Measurements from ENCODE around the gene TRABD. TPM values are rescaled to one million over a fixed set of nuclear protein-coding genes. Genes with fewer than 3 reads are reported as not detected.

Gene TRABD
- total RNA-seq, 2 experiments from 2014 or later = 110 to 114 TPM

- ChIA-PET CTCF (interaction anchor here (1.1 kb wide), 1 partner anchor 8 kb away, joined by 3 read pairs; no protein-coding TSS in a partner anchor), POLR2A (interaction anchor here (1.2 kb wide), 1 partner anchor 10 kb away, joined by 4 read pairs; no protein-coding TSS in a partner anchor)
- H3K27ac Mint-ChIP-seq = no peak overlapping the region
- H3K4me1 Mint-ChIP-seq (ENCODE audit: low read depth) = peaks cover 14% of the 10 kb centered on the region
- no peak for ATAC-seq
- H3K9me3 Mint-ChIP-seq = no peaks in the 10 kb centered on the region
- H3K36me3 Mint-ChIP-seq (ENCODE audit: low read depth) = peaks cover 3% of the 10 kb centered on the region
- DNase-seq = no peak
- no peak for TF ChIP-seq CTCF (IDR thresholded peaks at IDR 0.05)
- no peak overlapping the region for H3K4me3 Mint-ChIP-seq
- peaks cover 1% of the 10 kb centered on the region for H3K27me3 Mint-ChIP-seq
- intact Hi-C loops (cut with micrococcal nuclease) = no loop called here
Observed at GRCh38 chr22:50183141-50183971, 2.4 kb upstream of the TRABD start.

- peaks cover 23% of the 10 kb centered on the region for H3K4me1 Mint-ChIP-seq (ENCODE audit: low read depth)
- POLR2A ChIA-PET = no interaction called here
- H3K9me3 Mint-ChIP-seq = no peaks in the 10 kb centered on the region
- peaks cover 5% of the 10 kb centered on the region for H3K36me3 Mint-ChIP-seq (ENCODE audit: low read depth)
- CTCF ChIA-PET = interaction anchor here (1.2 kb wide), 1 partner anchor 35 kb away, joined by 3 read pairs; no protein-coding TSS in a partner anchor
- H3K4me3 Mint-ChIP-seq = peak overlapping the region; percentile 65
- intact Hi-C loops (cut with micrococcal nuclease) = no loop called here
- no peak for TF ChIP-seq CTCF (IDR thresholded peaks at IDR 0.05)
- peaks cover 1% of the 10 kb centered on the region for H3K27me3 Mint-ChIP-seq
- H3K27ac Mint-ChIP-seq = no peak overlapping the region
- ATAC-seq (no peak), DNase-seq (no peak)
Observed at GRCh38 chr22:50184004-50184901, 1.5 kb upstream of the TRABD start.

DNA sequence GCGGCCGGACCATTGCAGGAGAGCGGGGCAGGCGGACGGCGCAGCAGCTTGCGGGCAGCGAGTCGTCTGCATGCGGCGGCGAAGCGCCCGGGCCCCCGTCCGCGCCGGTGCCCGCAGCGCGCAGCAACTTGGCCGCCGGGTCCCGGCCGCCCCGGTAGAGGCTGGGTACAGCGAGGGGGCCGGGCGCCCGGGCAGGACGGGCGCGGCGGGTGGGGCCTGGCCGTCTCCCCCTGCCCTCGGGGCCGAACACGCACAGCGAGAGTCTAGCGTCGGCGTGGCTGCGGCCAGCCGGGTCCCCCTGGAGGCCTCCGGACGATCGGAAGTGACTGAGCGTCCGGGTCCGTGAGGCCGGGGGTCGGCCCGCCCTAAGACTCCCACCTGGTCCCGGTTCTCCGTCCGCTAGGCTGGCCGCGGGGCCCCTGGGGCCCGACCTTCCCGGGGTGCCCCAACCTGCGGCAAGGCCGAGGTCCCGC lies 775 bp upstream of the TRABD start:
- TF ChIP-seq CTCF (IDR thresholded peaks at IDR 0.05) = no peak
- intact Hi-C loops (cut with micrococcal nuclease) = no loop called here
- no peak for ATAC-seq
- Mint-ChIP-seq H3K4me1 (ENCODE audit: low read depth) (peaks cover 27% of the 10 kb centered on the region), H3K9me3 (no peaks in the 10 kb centered on the region), H3K27ac (no peak overlapping the region), H3K4me3 (peak overlapping the region; percentile 76), H3K36me3 (ENCODE audit: low read depth) (peaks cover 5% of the 10 kb centered on the region), H3K27me3 (peaks cover 1% of the 10 kb centered on the region)
- ChIA-PET CTCF (interaction anchor here (1.2 kb wide), 1 partner anchor 36 kb away, joined by 3 read pairs; no protein-coding TSS in a partner anchor), POLR2A (no interaction called here)
- no peak for DNase-seq

GRCh38 chr22:50186181-50186714 lies 535 bp downstream of the TRABD start:
- Mint-ChIP-seq H3K27ac (peak overlapping the region; percentile 88), H3K4me3 (peak overlapping the region; percentile 91), H3K36me3 (ENCODE audit: low read depth) (peaks cover 7% of the 10 kb centered on the region), H3K9me3 (no peaks in the 10 kb centered on the region), H3K4me1 (ENCODE audit: low read depth) (peaks cover 31% of the 10 kb centered on the region), H3K27me3 (peaks cover 1% of the 10 kb centered on the region)
- intact Hi-C loops (cut with micrococcal nuclease) = no loop called here
- no peak for ATAC-seq
- no peak for TF ChIP-seq CTCF (IDR thresholded peaks at IDR 0.05)
- POLR2A ChIA-PET = interaction anchor here (1.3 to 1.9 kb wide), 3 partner anchors 11 to 16 kb away, joined by 4 read pairs; partner anchors contain the start of gene PANX2
- DNase-seq = no peak
- CTCF ChIA-PET = no interaction called here

Measured in activated CD8-positive, alpha-beta T cell treated with anti-CD3 and anti-CD28 coated beads for 36 hours (primary cell).